ENCODE results near the gene ARHGEF28. TPM values are rescaled to one million over a fixed set of nuclear protein-coding genes. Genes with fewer than 3 reads are reported as not detected.

ARHGEF28 gene
- total RNA-seq, 2 experiments from 2014 or later = not detected

DNA sequence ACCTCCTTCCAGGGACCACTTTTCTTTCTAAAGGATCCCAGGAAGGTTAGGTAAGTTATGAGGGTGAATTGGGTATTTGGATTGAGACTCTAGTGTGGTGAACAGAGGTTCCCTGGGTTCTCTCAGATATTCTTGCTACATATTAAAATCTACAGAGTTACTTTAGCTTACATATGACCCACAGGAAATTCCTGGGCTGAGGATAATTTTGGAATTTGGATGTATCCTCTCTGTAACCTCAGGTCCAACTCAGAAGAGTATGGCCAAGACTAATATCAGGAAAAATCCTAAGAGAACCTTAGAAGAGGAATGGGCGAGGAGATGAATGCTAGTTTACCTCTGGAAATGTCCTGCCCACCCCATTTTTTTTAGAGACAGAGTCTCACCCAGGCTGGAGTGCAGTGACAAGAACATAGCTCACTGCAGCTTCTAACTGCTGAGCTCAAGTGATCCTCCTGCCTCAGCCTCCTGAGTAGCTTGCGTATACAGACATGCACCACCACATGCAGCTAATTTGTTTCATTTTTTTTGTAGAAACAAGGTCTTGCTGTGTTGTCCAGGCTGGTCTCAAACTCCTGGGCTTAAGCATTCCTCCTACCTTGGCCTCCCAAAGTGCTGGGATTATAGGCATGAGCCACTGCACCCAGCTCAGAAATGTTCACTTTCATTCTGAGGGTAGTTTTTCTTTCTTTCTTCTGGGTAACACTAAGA, 196.4 kb downstream of the ARHGEF28 start:
- POLR2A ChIA-PET = no interaction called here

GRCh38 chr5:73822989-73823339, 197.0 kb downstream of the ARHGEF28 start:
- Mint-ChIP-seq H3K4me3 (no peak overlapping the region), H3K36me3 (ENCODE audit: low read depth) (no peaks in the 10 kb centered on the region), H3K9me3 (no peaks in the 10 kb centered on the region), H3K4me1 (no peaks in the 10 kb centered on the region), H3K27ac (no peak overlapping the region), H3K27me3 (no peaks in the 10 kb centered on the region)
- DNase-seq = no peak
- CTCF ChIA-PET = no interaction called here
- POLR2A ChIA-PET = no interaction called here

More for the DNA sequence above, 196.4 kb downstream of the ARHGEF28 start:
- Mint-ChIP-seq H3K9me3 (no peaks in the 10 kb centered on the region), H3K4me3 (no peak overlapping the region), H3K36me3 (ENCODE audit: low read depth) (no peaks in the 10 kb centered on the region), H3K27ac (no peak overlapping the region), H3K4me1 (no peaks in the 10 kb centered on the region), H3K27me3 (peaks cover 1% of the 10 kb centered on the region)
- CTCF ChIA-PET = no interaction called here
- DNase-seq = no peak

DNA sequence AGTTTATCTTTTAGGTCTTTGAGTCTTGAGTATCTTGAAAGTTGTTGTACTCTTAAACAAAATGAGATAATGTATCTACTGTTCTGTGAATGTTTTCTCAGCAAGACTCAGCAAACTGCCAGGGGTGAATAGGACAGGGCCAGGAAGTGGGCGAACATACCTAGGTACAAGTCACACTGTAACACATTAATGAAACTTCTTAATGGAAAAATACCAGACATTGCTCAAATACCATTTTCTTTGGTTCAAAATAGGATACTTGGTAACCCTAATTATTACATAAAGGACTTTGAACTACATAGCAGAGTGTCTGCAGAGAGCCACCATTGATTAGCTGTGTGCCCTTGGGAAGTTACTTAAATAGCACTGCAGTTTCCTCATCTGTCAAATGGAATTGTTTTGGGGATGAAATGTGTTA, 197.5 kb downstream of the ARHGEF28 start:
- H3K4me3 Mint-ChIP-seq = no peak overlapping the region
- H3K36me3 Mint-ChIP-seq (ENCODE audit: low read depth) = no peaks in the 10 kb centered on the region
- H3K4me1 Mint-ChIP-seq = no peaks in the 10 kb centered on the region
- no peak overlapping the region for H3K27ac Mint-ChIP-seq
- ChIA-PET POLR2A (no interaction called here), CTCF (no interaction called here)
- no peaks in the 10 kb centered on the region for H3K27me3 Mint-ChIP-seq
- no peaks in the 10 kb centered on the region for H3K9me3 Mint-ChIP-seq
- no peak for DNase-seq

GRCh38 chr5:73825199-73825598, 199.2 kb downstream of the ARHGEF28 start:
- POLR2A ChIA-PET = no interaction called here
- H3K4me1 Mint-ChIP-seq = no peaks in the 10 kb centered on the region
- no peak overlapping the region for H3K27ac Mint-ChIP-seq
- no peaks in the 10 kb centered on the region for H3K36me3 Mint-ChIP-seq (ENCODE audit: low read depth)
- H3K4me3 Mint-ChIP-seq = no peak overlapping the region
- H3K9me3 Mint-ChIP-seq = no peaks in the 10 kb centered on the region
- no peak for DNase-seq
- CTCF ChIA-PET = no interaction called here
- no peaks in the 10 kb centered on the region for H3K27me3 Mint-ChIP-seq

DNA sequence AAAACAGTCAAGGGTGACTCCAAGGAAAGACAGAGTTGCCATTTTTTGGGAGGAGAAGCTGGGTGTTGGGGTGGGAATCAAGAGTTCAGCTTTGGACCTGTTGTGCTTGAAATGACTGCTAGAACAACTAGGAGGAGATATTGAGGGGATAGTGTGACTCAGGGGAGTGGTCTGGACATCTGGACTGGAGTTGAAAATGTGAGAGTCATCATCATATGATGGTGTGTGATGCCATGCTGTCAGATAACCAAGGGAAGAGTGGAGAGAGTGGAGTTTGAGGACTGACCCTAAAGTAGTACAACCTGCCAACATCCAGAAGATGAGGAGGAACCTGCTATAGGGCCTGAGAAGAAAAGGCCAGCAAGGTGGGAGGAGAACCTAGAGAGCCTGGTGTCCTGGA, 199.7 kb downstream of the ARHGEF28 start:
- H3K4me3 Mint-ChIP-seq = no peak overlapping the region

DNA sequence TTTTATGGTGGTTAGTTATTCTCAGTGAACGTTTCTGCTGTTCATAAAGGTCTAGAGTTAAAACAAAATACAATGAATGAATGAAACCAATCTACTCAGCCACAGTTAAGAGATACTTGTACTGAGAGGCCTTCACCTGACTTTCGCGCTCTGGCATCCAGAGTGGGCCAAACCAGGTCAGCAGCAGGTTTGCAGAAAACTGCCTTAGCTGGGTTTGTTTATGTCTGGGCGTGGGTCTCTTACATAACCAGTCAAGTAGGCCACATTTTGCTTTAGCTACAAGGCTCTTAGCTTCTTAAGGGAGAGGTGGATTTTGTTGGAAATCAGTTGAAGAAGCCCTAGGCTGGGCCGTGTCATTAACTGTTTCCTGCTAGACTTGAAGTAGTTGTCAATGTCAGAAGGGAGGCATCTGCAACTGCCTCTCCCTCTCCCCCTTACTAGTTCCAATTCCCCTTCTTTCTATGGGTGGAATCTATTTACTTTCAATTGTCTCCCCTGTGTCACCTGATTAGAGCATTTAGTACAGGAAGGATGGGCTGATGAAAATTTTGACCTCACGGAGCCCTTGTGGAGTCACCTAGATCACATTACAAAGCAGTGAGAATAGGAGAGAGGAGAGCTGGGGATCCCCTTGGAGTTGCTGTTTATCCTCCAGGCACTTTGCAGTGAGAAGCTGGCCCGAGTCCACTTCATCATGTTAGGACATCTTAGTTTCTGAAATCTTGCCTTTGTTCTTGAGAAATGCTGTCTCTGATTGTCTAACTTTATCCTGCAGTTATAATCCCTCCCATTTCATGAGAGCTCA, 200.5 kb downstream of the ARHGEF28 start:
- Mint-ChIP-seq H3K27me3 (no peaks in the 10 kb centered on the region), H3K9me3 (no peaks in the 10 kb centered on the region), H3K36me3 (ENCODE audit: low read depth) (no peaks in the 10 kb centered on the region), H3K4me3 (no peak overlapping the region), H3K27ac (no peak overlapping the region), H3K4me1 (no peaks in the 10 kb centered on the region)
- DNase-seq = no peak
- ChIA-PET CTCF (no interaction called here), POLR2A (no interaction called here)

More for the DNA sequence above, 199.7 kb downstream of the ARHGEF28 start:
- Mint-ChIP-seq H3K4me1 (no peaks in the 10 kb centered on the region), H3K27ac (no peak overlapping the region), H3K27me3 (no peaks in the 10 kb centered on the region), H3K9me3 (no peaks in the 10 kb centered on the region), H3K36me3 (ENCODE audit: low read depth) (no peaks in the 10 kb centered on the region)
- ChIA-PET POLR2A (no interaction called here), CTCF (no interaction called here)
- no peak for DNase-seq

DNA sequence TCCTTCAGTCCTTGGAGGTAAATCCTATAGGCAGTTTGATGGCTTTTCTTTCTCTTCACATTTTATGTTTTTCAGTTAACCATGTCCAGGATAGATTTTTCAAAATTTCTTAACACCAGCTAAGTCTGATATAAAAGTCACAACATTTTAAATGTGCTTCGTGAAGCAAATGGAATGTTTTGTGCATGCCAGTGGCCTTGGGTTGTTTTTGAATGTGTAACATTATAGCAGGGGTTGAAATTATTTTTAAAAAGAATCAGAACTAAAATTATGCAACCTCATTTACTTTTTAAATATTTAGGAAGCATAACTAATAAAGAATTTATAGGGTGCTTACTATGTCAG, 201.1 kb downstream of the ARHGEF28 start:
- Mint-ChIP-seq H3K4me3 (no peak overlapping the region), H3K36me3 (ENCODE audit: low read depth) (no peaks in the 10 kb centered on the region), H3K27ac (no peak overlapping the region), H3K9me3 (no peaks in the 10 kb centered on the region), H3K27me3 (no peaks in the 10 kb centered on the region), H3K4me1 (no peaks in the 10 kb centered on the region)
- ChIA-PET POLR2A (no interaction called here), CTCF (no interaction called here)
- DNase-seq = no peak

DNA sequence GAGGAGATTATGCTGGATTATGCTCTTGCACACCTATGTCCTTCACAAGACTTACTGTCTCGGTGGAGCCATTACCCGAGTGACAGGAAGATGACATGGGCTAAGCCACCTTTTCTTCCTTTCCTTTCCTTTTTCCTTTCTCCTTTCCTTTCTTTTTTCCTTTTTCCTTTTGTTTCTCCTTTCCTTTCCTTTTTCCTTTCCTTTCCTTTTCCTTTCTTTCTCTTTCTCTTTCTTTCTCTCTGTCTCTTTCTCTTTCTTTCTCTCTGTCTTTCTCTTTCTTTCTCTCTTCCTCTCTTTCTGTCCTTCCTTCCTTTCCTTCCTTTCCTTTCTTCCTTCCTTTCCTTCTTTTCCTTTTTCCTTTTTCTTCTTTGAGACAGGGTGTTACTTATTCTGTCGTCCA, 202.5 kb downstream of the ARHGEF28 start:
- DNase-seq = no peak
- CTCF ChIA-PET = no interaction called here
- Mint-ChIP-seq H3K27me3 (no peaks in the 10 kb centered on the region), H3K4me3 (no peak overlapping the region), H3K9me3 (no peaks in the 10 kb centered on the region), H3K27ac (no peak overlapping the region), H3K36me3 (ENCODE audit: low read depth) (no peaks in the 10 kb centered on the region), H3K4me1 (no peaks in the 10 kb centered on the region)
- POLR2A ChIA-PET = no interaction called here

GRCh38 chr5:73830646-73831045, 204.7 kb downstream of the ARHGEF28 start:
- POLR2A ChIA-PET = no interaction called here
- H3K27me3 Mint-ChIP-seq = peaks cover 2% of the 10 kb centered on the region
- CTCF ChIA-PET = no interaction called here
- no peaks in the 10 kb centered on the region for H3K36me3 Mint-ChIP-seq (ENCODE audit: low read depth)
- no peaks in the 10 kb centered on the region for H3K9me3 Mint-ChIP-seq
- no peak overlapping the region for H3K27ac Mint-ChIP-seq
- no peaks in the 10 kb centered on the region for H3K4me1 Mint-ChIP-seq
- no peak for DNase-seq
- no peak overlapping the region for H3K4me3 Mint-ChIP-seq

DNA sequence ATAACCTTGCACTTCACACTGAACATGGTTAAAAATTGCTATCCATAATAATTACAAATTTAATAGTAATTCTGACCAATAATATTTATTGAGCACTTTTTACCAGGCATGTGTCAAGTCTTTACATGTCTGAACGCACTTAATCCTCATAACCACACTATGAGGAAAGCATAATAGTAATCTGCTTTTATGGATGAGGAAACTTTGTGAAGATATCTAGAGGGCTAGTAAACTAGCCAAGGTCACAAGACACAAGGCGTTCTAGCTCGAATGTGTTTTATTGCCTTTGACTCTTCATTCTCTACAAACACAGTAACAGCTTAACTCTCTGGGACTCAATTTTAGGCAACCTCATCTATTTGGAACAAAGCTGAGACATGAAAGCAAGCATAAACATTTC, 205.1 kb downstream of the ARHGEF28 start:
- peaks cover 6% of the 10 kb centered on the region for H3K27me3 Mint-ChIP-seq
- H3K4me1 Mint-ChIP-seq = no peaks in the 10 kb centered on the region
- DNase-seq = no peak
- H3K9me3 Mint-ChIP-seq = no peaks in the 10 kb centered on the region
- POLR2A ChIA-PET = no interaction called here
- CTCF ChIA-PET = no interaction called here
- H3K4me3 Mint-ChIP-seq = no peak overlapping the region
- H3K27ac Mint-ChIP-seq = no peak overlapping the region
- H3K36me3 Mint-ChIP-seq (ENCODE audit: low read depth) = no peaks in the 10 kb centered on the region

GRCh38 chr5:73834693-73835092, 208.7 kb downstream of the ARHGEF28 start:
- POLR2A ChIA-PET = no interaction called here
- no peaks in the 10 kb centered on the region for H3K4me1 Mint-ChIP-seq
- no peak overlapping the region for H3K27ac Mint-ChIP-seq
- CTCF ChIA-PET = no interaction called here
- no peaks in the 10 kb centered on the region for H3K36me3 Mint-ChIP-seq (ENCODE audit: low read depth)
- no peak for DNase-seq
- H3K4me3 Mint-ChIP-seq = no peak overlapping the region
- H3K9me3 Mint-ChIP-seq = no peaks in the 10 kb centered on the region
- peaks cover 17% of the 10 kb centered on the region for H3K27me3 Mint-ChIP-seq

DNA sequence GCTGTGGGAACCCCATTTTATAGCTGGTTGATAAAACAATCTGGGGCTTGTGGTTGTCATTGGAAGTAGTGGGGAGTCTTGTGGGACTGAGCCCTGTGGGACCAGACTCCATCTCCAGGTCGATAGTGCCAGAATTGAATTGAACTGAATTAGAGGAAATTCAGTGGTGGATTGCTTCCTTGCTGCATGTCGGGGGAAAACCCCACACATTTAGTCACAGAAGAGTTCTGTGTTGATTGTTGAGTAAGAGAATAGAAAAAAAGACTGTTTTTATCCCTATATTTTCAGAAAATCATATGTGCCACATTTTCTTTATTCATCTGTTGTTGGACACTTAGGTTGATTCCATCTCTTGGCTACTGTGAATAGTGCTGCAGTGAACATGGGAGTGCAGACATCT, 209.7 kb downstream of the ARHGEF28 start:
- peaks cover 19% of the 10 kb centered on the region for H3K27me3 Mint-ChIP-seq
- CTCF ChIA-PET = no interaction called here

GRCh38 chr5:73836607-73837006, 210.6 kb downstream of the ARHGEF28 start:
- Mint-ChIP-seq H3K4me1 (no peaks in the 10 kb centered on the region), H3K4me3 (no peak overlapping the region), H3K27ac (no peak overlapping the region), H3K36me3 (ENCODE audit: low read depth) (no peaks in the 10 kb centered on the region), H3K9me3 (no peaks in the 10 kb centered on the region), H3K27me3 (peaks cover 19% of the 10 kb centered on the region)
- no peak for DNase-seq
- CTCF ChIA-PET = no interaction called here
- POLR2A ChIA-PET = no interaction called here

More for the DNA sequence above, 209.7 kb downstream of the ARHGEF28 start:
- no peaks in the 10 kb centered on the region for H3K9me3 Mint-ChIP-seq
- no peak for DNase-seq
- no peaks in the 10 kb centered on the region for H3K4me1 Mint-ChIP-seq
- no peak overlapping the region for H3K27ac Mint-ChIP-seq
- H3K4me3 Mint-ChIP-seq = no peak overlapping the region
- POLR2A ChIA-PET = no interaction called here
- H3K36me3 Mint-ChIP-seq (ENCODE audit: low read depth) = no peaks in the 10 kb centered on the region

DNA sequence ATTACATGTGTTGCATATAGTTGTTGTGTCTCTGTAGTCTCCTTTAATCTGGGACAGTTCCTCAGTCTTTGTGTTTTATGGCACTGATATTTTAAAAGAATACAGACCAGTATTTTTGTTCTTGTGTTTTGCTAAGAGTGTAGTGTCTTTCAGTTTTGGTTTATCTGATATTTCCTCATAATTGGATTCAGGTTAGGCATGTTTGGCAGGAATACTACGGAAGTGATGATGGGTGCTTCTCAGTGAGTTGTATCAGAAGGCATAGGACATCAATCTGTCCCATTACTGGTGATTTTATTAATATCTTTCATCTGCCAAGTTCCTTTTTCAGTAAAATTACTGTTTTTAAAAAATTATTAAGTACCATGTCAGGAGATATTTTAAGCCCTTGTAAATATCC, 212.9 kb downstream of the ARHGEF28 start:
- Mint-ChIP-seq H3K27ac (no peak overlapping the region), H3K4me3 (no peak overlapping the region)
- POLR2A ChIA-PET = no interaction called here

More for the DNA sequence above, 212.9 kb downstream of the ARHGEF28 start:
- no peak for DNase-seq
- peaks cover 19% of the 10 kb centered on the region for H3K27me3 Mint-ChIP-seq
- CTCF ChIA-PET = no interaction called here
- no peaks in the 10 kb centered on the region for H3K9me3 Mint-ChIP-seq
- H3K4me1 Mint-ChIP-seq = no peaks in the 10 kb centered on the region
- H3K36me3 Mint-ChIP-seq (ENCODE audit: low read depth) = no peaks in the 10 kb centered on the region

All from activated CD4-positive, alpha-beta memory T cell treated with anti-CD3 and anti-CD28 coated beads, Interleukin-2, amount 10 ng/mL, durations not matched to agents 7 days and 5 days (primary cell).